HepG2 (cell line): ENCODE data around the gene EDAR. TPM values are rescaled to one million over a fixed set of nuclear protein-coding genes. Genes with fewer than 3 reads are reported as not detected.

Experiments used
- ESRRA ChIP-seq: sonication (generic); formaldehyde crosslinking; IDR thresholded peaks from 2 replicates; pipeline ENCODE4 v1.5.1; 2020; ENCODE audit warnings: mild to moderate bottlenecking, low read depth, missing genetic modification reagents
- TGIF2 ChIP-seq: IDR thresholded peaks from 2 replicates; pipeline ENCODE4 v1.6.1; 2016; ENCODE audit warnings: control low read depth, missing compliant biosample characterization
- THYN1 ChIP-seq: sonication (generic); formaldehyde crosslinking; IDR thresholded peaks from 2 replicates; pipeline ENCODE4 v1.8.1; 2023; ENCODE audit warnings: low read depth, mild to moderate bottlenecking, moderate library complexity, missing genetic modification reagents, borderline replicate concordance
- ZNF616 ChIP-seq: sonication (generic); formaldehyde crosslinking; IDR thresholded peaks from 2 replicates; pipeline ENCODE4 v1.5.0; 2020; ENCODE audit warnings: low read depth, mild to moderate bottlenecking, missing genetic modification reagents
- ZNF724P ChIP-seq: sonication (generic); formaldehyde crosslinking; IDR thresholded peaks from 2 replicates; pipeline ENCODE4 v1.8.0; 2022; ENCODE audit warnings: missing genetic modification reagents, borderline replicate concordance
- polyA plus RNA-seq, 8 experiments: library from polyadenylated mRNA; depleted of rRNA in 3 of 8; stranded (reverse) in 7 of 8; unstranded in 1 of 8; fragments of >200 nt; fragmentation: Illumina TruSeq in 4 of 8; extraction: Trizol in 4 of 8; gene quantifications; 2 replicates each; pipeline versions ENCODE4 v1.2.1 to v1.2.3, GENCODE V29; 2011 to 2016; ENCODE audit warnings: low read depth in 4 of 8, missing spikeins in 1 of 8, mixed read lengths in 1 of 8; ENCODE audit not compliant: insufficient read depth in 1 of 8
- total RNA-seq, 5 experiments: library from RNA; depleted of rRNA; stranded (reverse); fragments of >200 nt; fragmentation: Illumina TruSeq; extraction: Trizol; gene quantifications; 2 replicates each; pipeline ENCODE4 v1.2.3, GENCODE V29; 2016; ENCODE audit warnings: low read depth in 1 of 5
- TF ChIP-seq, protein P1 (sequence below): sonication (generic); formaldehyde crosslinking; IDR thresholded peaks from 2 replicates; pipeline ENCODE4 v1.5.1; 2020; ENCODE audit warnings: mild to moderate bottlenecking, missing genetic modification reagents, moderate library complexity
- TF ChIP-seq, protein P2 (sequence below): sonication (generic); formaldehyde crosslinking; conservative IDR thresholded peaks from 2 replicates; pipeline ENCODE4 v1.4.0; 2020; ENCODE audit warnings: mild to moderate bottlenecking, missing genetic modification reagents, moderate library complexity
- TF ChIP-seq, protein P3 (sequence below): sonication (generic); formaldehyde crosslinking; IDR thresholded peaks from 2 replicates; pipeline ENCODE4 v1.4.0; 2020; ENCODE audit warnings: mild to moderate bottlenecking, missing genetic modification reagents

EDAR gene
- total and polyA plus RNA-seq, 2 of the 13 experiments (the other 11 are each of a cell fraction or from before 2014, with no cell fraction given) = not detected

DNA sequence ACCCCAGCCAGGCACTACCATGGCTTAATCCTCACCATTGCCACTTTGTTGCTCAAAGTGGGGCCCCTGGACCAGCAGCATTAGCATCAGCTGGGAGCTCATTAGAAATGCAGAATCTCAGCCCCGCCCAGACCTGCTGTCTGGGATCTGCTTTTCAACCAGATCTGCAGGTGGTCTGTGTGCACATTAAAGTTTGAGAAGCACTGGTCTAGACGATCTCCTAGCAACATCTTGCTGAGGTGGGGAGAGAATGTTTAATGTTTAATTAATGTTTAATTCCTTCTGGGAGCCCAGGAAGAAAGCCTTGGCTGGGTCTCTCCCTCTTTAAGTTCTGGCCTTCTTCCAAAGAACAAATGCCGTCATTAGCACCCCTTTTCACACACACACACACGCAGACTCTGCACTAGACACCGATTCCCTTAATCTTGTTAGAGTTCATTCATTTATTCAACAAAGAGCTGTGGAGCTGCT is 53.7 kb downstream of the EDAR start (continued):
- TF ChIP-seq, protein P1, sequence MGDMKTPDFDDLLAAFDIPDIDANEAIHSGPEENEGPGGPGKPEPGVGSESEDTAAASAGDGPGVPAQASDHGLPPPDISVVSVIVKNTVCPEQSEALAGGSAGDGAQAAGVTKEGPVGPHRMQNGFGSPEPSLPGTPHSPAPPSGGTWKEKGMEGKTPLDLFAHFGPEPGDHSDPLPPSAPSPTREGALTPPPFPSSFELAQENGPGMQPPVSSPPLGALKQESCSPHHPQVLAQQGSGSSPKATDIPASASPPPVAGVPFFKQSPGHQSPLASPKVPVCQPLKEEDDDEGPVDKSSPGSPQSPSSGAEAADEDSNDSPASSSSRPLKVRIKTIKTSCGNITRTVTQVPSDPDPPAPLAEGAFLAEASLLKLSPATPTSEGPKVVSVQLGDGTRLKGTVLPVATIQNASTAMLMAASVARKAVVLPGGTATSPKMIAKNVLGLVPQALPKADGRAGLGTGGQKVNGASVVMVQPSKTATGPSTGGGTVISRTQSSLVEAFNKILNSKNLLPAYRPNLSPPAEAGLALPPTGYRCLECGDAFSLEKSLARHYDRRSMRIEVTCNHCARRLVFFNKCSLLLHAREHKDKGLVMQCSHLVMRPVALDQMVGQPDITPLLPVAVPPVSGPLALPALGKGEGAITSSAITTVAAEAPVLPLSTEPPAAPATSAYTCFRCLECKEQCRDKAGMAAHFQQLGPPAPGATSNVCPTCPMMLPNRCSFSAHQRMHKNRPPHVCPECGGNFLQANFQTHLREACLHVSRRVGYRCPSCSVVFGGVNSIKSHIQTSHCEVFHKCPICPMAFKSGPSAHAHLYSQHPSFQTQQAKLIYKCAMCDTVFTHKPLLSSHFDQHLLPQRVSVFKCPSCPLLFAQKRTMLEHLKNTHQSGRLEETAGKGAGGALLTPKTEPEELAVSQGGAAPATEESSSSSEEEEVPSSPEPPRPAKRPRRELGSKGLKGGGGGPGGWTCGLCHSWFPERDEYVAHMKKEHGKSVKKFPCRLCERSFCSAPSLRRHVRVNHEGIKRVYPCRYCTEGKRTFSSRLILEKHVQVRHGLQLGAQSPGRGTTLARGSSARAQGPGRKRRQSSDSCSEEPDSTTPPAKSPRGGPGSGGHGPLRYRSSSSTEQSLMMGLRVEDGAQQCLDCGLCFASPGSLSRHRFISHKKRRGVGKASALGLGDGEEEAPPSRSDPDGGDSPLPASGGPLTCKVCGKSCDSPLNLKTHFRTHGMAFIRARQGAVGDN = no peak
- no peak for TF ChIP-seq ZNF616
- TF ChIP-seq, protein P2, sequence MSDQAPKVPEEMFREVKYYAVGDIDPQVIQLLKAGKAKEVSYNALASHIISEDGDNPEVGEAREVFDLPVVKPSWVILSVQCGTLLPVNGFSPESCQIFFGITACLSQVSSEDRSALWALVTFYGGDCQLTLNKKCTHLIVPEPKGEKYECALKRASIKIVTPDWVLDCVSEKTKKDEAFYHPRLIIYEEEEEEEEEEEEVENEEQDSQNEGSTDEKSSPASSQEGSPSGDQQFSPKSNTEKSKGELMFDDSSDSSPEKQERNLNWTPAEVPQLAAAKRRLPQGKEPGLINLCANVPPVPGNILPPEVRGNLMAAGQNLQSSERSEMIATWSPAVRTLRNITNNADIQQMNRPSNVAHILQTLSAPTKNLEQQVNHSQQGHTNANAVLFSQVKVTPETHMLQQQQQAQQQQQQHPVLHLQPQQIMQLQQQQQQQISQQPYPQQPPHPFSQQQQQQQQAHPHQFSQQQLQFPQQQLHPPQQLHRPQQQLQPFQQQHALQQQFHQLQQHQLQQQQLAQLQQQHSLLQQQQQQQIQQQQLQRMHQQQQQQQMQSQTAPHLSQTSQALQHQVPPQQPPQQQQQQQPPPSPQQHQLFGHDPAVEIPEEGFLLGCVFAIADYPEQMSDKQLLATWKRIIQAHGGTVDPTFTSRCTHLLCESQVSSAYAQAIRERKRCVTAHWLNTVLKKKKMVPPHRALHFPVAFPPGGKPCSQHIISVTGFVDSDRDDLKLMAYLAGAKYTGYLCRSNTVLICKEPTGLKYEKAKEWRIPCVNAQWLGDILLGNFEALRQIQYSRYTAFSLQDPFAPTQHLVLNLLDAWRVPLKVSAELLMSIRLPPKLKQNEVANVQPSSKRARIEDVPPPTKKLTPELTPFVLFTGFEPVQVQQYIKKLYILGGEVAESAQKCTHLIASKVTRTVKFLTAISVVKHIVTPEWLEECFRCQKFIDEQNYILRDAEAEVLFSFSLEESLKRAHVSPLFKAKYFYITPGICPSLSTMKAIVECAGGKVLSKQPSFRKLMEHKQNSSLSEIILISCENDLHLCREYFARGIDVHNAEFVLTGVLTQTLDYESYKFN (CRISPR knock-in tag) = no peak
- TF ChIP-seq TGIF2 (CRISPR knock-in tag) = no peak
- TF ChIP-seq ESRRA (CRISPR knock-in tag) = no peak
- TF ChIP-seq THYN1 (CRISPR knock-in tag) = no peak
- no peak for TF ChIP-seq ZNF724P (CRISPR knock-in tag)
- TF ChIP-seq, protein P3, sequence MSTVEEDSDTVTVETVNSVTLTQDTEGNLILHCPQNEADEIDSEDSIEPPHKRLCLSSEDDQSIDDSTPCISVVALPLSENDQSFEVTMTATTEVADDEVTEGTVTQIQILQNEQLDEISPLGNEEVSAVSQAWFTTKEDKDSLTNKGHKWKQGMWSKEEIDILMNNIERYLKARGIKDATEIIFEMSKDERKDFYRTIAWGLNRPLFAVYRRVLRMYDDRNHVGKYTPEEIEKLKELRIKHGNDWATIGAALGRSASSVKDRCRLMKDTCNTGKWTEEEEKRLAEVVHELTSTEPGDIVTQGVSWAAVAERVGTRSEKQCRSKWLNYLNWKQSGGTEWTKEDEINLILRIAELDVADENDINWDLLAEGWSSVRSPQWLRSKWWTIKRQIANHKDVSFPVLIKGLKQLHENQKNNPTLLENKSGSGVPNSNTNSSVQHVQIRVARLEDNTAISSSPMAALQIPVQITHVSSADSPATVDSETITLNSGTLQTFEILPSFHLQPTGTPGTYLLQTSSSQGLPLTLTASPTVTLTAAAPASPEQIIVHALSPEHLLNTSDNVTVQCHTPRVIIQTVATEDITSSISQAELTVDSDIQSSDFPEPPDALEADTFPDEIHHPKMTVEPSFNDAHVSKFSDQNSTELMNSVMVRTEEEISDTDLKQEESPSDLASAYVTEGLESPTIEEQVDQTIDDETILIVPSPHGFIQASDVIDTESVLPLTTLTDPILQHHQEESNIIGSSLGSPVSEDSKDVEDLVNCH (CRISPR knock-in tag) = no peak
